HG03025 (cell line): ENCODE data around the gene FOXJ1.
"Not testable (repeated sequence)": the region's sequence is repeated elsewhere in the genome, so short reads cannot be mapped to it uniquely, and the experiment has no call there.

Source experiments
- ATAC-seq: cut with Tn5 transposase; IDR thresholded peaks from one replicate; pipeline ENCODE4 v1.9.1; 2021; ENCODE audit warnings: mild to moderate bottlenecking, moderate library complexity; ENCODE audit not compliant: unreplicated experiment, low FRiP score

Gene FOXJ1, protein sequence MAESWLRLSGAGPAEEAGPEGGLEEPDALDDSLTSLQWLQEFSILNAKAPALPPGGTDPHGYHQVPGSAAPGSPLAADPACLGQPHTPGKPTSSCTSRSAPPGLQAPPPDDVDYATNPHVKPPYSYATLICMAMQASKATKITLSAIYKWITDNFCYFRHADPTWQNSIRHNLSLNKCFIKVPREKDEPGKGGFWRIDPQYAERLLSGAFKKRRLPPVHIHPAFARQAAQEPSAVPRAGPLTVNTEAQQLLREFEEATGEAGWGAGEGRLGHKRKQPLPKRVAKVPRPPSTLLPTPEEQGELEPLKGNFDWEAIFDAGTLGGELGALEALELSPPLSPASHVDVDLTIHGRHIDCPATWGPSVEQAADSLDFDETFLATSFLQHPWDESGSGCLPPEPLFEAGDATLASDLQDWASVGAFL

DNA sequence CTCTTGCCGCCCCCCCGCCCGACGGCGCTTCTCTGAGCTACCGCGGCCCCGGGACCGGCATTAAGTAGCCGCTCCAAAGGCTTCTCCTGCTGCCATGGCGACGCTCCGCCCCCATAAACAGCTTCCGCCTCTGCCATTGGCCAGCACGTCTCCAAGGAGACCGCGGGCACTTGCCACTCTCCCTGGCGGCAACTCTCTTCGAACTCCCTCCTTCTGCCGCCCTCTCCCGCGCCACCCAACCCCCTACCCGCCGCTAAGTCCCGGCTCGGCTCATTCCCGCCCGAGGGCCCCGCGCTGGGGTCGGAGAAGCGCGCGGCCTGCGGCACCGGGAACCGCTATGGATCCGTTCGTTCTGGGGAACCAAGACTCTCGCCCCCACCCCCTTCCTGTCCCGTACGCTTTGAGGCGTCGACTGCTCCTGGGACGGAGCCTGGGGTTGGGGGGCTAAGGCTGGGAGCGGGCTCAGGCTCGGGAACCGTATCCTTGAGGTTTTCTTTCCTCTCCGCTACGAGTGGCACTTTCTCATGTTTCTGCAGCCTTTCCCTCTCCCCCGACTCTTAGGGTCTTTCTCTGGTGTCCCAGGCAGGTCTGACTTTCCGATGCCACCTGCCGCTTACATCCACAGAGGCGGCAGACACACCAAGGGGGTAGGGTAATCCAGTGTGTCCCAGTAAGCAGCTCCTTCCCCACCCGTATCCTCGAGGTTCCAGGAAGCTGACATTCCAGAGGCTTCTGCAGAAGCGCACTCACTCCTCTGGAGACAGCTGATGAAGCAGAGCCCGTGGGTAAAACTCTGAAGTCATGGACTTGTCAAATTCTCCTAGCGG, at the start of gene FOXJ1:
Gene FOXJ1, minus strand, starts transcription at position 34 of the 827 bp plus-strand sequence. CDS start 850 bp downstream, outside the sequence.
- no peak for ATAC-seq

DNA sequence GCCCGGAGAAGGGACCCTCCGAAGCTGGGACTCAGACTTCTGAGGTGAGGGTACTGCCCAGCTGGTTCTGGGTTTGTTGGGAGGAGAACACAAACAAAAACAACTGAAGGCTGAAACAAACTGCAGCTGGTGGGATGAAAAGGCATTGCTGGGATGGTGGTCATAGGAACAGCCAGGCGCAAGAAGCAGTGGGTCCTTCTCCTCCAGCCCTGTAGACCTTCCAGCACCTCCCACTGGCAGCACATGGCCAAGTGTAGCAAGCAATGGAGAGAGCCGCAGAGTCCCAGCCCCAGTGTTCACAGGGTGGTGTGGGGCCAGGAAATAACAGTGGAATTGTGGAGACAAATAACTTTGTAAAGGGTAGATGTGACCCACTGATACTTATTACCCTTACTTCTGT, 48.7 kb upstream of the FOXJ1 start:
- no peak for ATAC-seq

DNA sequence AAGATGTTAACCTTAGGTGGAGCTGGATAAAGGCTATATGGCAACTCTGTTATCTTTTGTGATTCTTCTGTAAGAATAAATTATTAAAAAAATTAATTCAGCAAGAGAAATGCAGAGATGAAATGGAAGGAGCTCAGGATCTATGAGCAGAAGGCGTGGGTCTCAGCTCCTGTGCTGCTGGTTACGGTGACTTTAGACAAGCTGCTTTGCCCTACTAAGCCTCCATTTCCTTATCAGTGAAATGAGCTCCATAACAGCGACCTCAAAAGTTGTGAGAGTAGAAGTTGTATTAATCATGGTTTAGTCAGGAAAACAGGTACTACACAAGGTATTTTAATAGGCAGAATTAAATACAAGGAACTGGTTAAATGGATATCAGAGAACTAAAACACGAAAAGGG, 48.2 kb upstream of the FOXJ1 start:
- ATAC-seq = no peak

DNA sequence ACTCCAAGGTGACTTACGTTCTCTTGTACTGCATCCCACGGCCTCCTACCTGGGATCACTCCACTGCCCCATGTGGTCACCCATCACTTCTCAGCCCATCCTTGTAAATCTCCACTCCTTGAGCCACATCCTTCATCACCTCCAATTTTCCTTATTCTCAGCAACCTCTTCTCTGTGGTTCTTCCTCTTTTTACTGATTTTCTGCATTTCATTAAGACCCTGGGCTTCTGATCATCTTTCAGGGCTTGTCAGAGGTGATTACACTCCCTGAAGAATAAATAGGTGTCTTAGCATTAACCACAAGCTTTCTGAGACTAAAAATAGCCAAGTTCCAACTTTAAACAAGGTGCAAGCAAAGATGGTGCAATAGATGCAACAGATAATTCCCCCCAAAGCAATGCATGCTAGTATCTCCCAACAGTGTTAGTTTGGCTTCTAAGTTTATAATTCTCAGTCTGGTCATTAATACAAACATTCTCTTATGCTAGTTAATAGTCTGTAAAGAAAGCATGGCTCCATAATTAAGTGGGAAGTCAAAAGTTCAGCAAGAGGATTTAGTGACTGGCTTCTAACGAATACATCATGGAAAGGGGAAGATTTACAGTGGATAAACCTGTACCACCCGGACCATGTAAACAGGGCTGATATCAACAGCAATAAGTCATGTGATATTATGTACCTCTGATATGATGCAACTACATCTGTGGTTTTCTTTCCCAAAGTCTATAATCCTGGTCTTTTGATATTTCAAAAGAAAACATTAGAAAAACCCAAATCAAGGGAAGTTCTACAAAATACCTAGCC, 47.4 kb upstream of the FOXJ1 start:
- no peak for ATAC-seq

DNA sequence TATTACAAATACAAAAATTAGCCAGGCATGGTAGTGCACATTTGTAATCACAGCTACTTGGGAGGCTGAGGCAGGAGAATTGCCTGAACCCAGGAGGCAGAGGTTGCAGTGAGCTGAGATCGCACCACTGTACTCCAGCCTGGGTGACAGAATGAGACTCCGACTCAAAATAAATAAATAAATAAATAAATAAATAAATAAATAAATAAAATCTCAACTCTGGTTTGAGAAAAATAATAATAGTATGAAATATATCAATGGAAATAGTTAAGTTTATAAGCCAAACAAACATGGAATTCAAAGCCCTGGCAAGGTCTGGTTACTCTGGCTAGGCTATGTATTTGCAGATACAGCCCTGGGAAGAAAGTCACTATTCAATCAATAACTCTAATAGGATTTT, 45.7 kb upstream of the FOXJ1 start:
- ATAC-seq = not testable (repeated sequence)

DNA sequence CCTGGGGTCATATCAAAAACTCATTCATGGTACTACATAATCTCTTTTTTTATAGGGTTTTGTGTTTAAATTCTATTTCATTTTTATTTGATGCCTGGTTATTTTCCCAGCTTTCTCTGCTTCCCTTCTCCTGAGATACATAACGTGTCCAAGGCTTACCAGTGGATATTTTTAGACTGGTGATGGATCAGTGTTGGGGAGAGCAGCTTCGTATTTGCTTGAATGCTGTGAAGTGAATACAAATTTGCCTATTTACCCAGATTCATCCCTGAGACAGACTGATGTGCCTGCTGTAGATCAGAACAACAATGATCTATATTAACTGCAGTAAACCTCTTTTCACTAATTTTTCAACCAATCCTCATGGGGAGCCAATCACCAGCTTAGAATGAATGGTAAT, 43.2 kb upstream of the FOXJ1 start:
- no peak for ATAC-seq

DNA sequence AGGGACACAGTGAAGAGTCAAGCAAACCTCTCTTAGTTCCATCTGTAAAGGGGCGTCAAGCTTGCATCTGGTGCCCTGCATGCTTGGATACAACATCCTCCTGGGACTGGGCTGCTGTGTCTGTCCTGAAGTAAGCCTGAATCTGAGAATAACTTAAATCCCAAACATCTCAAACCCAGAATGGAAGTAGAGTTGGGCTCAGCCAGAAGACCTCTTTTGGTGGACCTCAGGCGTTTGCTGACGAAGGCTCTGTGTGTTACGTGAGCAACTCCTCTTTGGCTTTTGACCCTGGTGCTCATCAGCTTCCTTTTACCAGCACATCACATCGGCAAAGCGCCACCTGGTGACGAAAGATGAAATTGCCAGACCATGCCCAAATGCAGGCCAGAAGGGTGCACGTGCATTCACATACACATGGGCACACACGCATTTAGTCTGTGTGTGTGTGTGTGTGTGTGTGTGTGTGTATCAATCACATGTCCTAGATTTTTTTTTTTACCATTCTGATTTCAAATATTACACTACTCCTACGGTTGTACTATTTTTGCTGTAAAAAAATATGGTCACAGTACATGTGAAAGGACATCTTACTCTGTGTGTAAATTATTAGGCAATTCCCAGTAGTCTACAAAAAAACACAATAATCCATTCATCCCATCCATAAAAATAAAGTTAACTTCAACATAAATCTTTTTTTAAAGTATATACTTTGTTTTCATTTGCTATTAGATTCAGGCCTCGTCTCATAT, 41.1 kb upstream of the FOXJ1 start:
- no peak for ATAC-seq

DNA sequence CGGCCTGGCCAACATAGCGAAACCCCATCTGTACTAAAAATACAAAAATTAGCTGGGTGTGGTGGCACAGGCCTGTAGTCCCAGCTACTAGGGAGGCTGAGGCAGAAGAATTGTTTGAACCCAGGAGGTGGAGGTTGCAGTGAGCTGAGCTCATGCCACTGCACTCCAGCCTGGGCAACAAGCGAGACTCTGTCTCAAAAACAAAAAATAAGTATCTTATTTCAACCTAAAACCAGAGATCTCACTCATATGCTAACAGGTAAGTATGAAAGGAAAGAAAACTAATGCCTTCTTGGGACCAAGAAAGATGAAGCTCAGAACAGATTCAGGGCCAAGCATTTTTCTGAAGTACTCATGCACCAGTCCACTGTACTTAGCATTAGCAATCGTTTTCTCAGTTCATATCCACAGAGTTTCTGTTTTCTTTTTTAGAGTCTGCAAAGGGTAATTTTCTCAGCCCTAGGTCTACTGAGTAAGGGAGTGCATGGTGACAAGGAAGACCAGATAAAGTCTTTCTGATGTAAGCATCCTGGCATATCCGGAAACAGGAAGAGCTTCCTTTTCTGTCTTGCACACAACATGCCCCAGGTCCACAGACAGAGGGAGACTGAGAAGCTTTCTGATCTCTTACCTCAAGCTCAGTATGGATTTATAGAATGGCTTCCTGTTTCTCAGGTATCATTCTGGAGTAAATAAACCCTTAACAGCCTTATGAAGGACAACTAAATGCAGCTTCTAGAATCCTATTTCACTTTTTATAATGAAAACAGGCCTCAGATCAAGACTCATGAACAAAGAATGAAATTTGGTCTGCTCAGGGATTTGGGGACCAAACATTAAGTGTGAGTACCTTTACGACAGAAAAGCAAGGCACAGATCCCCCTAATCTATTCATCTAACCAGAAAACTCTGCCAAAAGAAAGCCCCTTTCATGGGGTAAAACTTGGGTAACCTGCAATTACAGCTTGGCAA, 38.7 kb upstream of the FOXJ1 start:
- no peak for ATAC-seq

DNA sequence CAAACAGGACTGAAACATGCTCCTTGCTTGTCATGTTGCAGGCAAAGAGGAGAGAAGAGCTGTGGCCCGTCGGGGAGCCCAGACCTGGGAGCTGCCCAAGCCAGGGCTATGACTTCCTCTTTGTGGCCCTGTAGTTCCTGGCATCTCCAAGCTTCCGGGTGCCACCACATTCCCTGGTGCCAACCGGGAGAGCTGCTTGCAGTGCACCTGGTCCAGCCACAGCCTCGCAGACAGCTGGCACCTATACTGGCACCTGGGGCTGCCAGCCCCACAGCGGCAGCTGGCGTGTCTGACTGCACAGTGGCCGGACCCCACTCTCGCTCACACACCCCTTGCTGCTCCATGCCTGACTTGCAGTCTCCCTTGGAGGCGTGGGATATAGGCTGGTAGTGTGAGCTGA, 37.1 kb upstream of the FOXJ1 start:
- no peak for ATAC-seq

DNA sequence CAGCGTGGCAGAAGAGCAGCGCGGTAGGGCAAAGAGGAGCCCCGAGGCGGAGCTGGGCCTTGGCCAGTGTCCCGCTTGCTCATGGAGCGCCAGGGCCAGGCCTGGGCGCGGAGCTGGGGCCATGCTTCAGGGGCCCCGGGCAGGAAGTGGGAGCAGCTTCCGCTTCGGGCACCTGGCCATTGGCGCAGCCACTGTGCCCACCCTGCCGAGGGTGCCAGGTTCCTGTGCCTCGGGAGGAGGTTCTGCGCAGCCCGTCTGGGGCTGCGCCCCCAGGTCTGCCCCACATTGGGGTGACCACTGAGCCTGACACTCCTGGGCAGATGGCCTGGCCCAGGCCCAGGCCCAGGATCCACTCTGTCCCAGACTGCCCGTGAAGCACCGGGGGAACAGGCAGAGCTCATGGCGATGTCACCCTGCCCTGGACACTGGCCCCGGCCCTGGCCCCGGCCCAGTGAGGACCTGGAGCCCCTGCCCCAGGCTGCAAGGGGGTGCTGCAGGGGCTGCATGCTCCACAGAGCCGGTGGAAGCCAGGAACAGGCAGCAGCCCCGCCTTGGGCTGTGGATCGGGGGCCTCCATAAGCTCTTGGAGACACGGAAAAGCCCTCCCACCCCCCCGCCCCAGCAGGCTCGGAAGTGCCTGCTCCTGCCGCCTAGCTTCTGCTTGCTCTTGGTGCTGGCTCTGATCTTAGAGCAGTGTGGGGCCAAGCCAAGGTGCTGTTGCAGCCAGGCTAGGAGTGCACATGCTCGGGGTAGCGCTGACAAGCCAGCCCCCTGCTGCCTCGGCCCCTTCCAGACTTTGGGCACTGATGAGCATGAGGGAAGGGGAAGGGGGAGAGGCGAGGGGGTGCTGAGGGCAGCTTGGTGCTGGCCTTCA, 35.9 kb upstream of the FOXJ1 start:
- ATAC-seq = no peak

DNA sequence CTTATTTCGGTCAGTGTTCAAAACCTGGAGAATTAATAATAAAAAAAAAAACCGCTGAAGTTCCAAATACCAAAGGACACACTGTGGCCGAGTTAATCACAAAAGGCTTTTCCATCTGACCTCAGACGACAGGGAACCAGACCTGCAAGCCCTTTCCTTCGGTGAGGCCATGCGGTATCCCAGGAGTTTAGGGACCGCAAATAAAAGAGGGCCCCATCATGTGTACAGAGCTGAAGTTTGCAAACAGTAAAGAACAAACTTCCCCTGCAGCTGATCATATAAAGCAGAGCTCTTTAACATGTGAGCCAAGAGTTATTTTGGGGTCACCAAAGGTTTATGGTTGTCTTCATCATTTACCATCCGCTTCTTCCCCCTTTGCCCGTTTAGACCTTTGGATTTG, 33.0 kb upstream of the FOXJ1 start:
- no peak for ATAC-seq

DNA sequence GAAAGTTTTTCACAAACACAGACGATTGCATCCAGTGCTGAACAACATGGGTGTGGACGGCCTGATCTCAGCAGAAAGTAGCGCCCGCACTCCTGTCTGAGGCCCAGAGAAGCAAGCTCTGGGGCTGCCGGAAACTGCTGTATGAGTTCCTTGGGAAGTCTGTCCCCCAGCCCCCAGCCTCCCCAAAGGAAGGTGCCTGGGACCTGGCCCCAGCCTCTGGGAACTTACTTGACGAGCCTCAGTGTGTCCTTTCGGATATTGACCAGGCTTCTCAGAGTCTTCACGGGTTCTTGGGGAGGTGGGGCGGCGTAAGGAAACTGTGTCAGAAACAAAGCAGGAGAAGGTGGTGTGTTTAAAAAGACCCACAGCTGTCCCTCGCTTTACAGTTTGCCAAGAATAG, 32.4 kb upstream of the FOXJ1 start:
- ATAC-seq = no peak

DNA sequence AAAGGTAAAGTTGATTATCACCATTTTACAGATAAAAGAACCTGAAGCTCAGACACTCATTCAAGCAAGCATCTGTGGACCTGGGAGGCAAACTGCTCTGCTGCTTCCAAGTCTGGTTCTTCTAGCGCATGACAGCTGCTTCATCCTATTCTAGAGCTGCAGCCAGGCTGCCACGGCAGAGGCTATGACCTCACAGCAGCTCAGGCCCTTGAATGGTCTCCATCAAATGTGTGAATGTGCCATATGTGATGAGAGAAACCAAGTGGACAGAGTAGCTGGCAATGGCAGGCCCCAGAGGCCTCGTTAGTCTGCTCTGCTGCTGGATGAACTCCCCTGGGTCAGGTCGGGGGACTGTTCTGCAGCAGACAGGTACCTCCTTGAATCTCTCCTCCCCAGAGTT, 30.7 kb upstream of the FOXJ1 start:
- no peak for ATAC-seq

DNA sequence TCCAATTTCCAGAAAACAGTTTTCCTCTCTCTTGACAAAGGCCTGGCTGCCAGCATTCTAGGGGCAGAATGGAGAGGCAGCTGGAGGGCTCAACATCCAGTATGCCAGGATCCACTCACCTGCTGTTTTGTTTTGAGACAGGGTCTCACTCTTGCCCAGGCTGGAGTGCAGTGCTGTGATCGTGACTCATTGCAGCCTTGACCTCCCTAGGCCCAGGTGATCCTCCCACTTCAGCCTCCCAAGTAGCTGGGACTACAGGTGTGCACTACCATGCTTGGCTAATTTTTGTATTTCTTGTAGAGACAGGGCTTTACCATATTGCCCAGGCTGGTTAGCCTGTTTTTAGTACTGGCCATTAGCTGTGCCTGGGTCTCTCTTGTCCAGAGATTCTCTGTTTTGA, 29.1 kb upstream of the FOXJ1 start:
- no peak for ATAC-seq

DNA sequence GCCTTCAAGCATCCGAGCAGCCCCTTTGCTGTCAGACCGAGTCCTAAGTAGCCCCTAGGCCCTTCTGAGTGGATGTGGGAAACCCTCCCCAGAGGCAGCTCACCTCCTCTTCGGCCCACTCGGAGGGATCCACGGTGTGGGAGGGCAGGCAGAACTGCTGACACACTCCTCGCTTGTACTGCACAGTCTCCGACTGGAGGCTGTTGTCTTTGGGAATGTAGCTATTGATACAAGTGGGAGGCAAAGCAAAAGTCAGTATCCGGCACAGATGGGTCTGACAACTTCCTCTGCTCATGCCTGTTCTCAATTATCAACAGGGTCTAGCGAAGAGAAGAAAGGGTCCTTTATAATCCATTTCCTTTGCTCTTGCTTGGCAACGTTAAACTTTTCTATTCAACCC, 25.9 kb upstream of the FOXJ1 start:
- ATAC-seq = no peak

DNA sequence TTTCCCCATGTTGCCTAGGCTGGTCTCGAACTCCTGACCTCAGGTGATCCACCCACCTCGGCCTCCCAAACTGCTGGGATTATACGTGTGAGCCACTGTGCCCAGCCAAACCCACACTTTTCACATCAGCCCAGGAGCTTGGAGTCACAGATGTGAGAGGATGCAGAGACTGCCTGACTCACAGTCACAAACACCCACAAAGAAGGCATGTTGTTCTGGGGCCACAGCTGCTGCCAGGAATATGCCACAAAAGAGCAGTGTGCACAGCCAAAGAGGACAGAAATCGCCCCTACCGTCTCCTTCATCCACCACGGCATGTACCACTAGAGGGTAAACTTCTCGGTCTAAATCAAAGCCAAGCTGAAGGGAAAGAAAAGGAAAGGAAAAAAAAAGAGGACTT, 25.1 kb upstream of the FOXJ1 start:
- ATAC-seq = no peak

DNA sequence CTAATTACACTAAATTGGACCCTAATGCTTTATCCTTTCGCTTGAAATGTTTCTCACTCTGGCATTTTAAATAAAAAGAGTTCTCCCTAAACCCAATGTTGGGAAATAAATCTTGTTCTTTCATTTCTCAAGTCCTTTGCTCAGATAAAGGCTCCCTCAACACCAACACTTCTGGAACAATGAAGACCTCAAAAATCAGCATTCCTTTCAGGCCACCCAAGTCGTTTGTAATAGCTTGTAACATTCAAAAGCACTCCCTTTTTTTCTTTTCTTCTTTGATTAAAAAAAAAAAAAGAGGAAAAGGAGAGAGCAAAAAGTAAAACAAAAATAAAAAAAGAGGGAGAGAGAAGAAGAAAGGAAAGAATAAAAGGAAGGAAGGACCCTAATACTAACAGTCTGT, 23.3 kb upstream of the FOXJ1 start:
- ATAC-seq = no peak

DNA sequence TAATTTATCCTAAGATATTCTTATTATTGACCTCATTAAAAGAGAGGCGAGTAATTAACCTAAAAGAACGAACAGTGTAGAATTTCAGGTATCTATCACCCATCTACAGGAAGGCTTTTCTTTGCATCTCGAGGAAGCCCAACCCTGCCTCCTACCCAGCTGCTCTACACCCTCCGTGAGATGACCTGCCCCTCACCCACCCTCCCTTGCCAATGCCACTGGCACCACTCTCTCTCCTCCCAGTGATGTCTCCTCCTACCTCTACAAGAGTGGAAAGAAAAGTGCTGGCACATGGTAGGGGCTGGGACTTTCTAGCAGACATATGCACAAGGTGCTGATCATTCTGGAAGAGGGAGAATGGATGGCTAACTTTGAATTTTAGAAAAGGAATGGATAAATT, 22.9 kb upstream of the FOXJ1 start:
- ATAC-seq = no peak
